Measurements from ENCODE around the gene OR51L1.

OR51L1 gene

DNA sequence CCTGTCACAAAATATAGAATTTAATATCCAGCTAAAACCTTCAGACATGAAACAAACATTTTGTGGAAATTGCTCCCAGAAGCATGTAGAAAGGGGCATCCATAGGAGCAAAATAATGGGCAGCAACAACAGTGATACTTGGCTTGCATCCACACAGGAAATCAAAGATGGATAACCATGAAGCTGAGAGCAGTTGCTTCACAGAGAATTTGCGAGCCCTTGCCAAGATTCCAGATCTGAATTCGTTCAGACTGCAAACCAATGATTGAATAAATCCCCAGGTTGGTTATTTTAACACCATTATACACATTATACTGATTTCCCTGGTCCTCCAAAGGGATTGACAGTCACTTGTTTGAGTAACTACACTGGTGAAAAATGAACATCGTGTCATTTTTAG lies 15.6 kb upstream of the OR51L1 start:
- H3F3A ChIP-seq (ENCODE audit: low read depth): no peaks in the 10 kb centered on the region
- TF ChIP-seq, protein P1, sequence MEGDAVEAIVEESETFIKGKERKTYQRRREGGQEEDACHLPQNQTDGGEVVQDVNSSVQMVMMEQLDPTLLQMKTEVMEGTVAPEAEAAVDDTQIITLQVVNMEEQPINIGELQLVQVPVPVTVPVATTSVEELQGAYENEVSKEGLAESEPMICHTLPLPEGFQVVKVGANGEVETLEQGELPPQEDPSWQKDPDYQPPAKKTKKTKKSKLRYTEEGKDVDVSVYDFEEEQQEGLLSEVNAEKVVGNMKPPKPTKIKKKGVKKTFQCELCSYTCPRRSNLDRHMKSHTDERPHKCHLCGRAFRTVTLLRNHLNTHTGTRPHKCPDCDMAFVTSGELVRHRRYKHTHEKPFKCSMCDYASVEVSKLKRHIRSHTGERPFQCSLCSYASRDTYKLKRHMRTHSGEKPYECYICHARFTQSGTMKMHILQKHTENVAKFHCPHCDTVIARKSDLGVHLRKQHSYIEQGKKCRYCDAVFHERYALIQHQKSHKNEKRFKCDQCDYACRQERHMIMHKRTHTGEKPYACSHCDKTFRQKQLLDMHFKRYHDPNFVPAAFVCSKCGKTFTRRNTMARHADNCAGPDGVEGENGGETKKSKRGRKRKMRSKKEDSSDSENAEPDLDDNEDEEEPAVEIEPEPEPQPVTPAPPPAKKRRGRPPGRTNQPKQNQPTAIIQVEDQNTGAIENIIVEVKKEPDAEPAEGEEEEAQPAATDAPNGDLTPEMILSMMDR (conservative IDR thresholded peaks at IDR 0.05; ENCODE audit: low read length): no peak
- no peak for TF ChIP-seq EZH2phosphoT487 (IDR thresholded peaks at IDR 0.05; ENCODE audit: borderline replicate concordance)
- H3K4me1 ChIP-seq (ENCODE audit: insufficient read depth, low read length, poor library complexity, severe bottlenecking): no peaks in the 10 kb centered on the region
- H3K36me3 ChIP-seq (ENCODE audit: insufficient read depth, low read length): no peaks in the 10 kb centered on the region
- H3K9ac ChIP-seq (ENCODE audit: low read depth, low read length, poor library complexity, severe bottlenecking): no peak overlapping the region
- no peaks in the 10 kb centered on the region for H3K79me2 ChIP-seq (ENCODE audit: insufficient read depth, low read length)
- no peaks in the 10 kb centered on the region for H3K9me2 ChIP-seq (replicated peaks; ENCODE audit: low read depth, low read length)
- H2AFZ ChIP-seq (ENCODE audit: low read length): no peak overlapping the region
- no peak overlapping the region for H3K4me2 ChIP-seq (ENCODE audit: low read depth, low read length, poor library complexity, severe bottlenecking)
- H3K4me3 ChIP-seq (ENCODE audit: low read length, poor library complexity, severe bottlenecking): no peak overlapping the region
- H3K27me3 ChIP-seq (ENCODE audit: insufficient read depth, low read length, poor library complexity, severe bottlenecking): no peaks in the 10 kb centered on the region
- H3K9me3 ChIP-seq (ENCODE audit: insufficient read depth, low read depth, low read length): 0 out of 2 replicates have a peak, but pooled peaks cover 3% of the 10 kb centered on the region
- H4K20me1 ChIP-seq (ENCODE audit: insufficient read depth, low read length, poor library complexity, severe bottlenecking): no peaks in the 10 kb centered on the region

DNA sequence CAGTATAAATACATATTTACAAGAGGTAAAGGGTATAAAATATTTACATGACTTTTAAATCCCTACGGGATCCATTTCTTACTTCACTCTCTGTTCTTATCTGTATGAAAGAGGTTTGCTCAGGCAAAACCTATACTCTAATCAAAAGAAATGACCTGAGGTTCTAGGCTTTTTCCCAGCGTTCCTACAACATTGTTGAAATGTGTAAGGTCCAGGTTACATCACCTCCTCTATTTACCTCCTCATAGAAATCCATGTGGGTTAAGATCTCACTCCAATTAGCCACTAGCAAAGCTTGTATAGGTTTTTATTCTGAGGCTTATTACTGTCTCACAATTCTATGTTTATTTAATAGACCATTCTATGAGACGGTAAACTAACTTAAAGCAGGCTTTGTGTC lies 12.0 kb upstream of the OR51L1 start:
- Histone ChIP-seq H3K4me1 (ENCODE audit: insufficient read depth, low read length, poor library complexity, severe bottlenecking) (no peaks in the 10 kb centered on the region), H4K20me1 (ENCODE audit: insufficient read depth, low read length, poor library complexity, severe bottlenecking) (no peaks in the 10 kb centered on the region), H2AFZ (ENCODE audit: low read length) (no peak overlapping the region), H3K9me3 (ENCODE audit: insufficient read depth, low read depth, low read length) (no peaks in the 10 kb centered on the region), H3K9ac (ENCODE audit: low read depth, low read length, poor library complexity, severe bottlenecking) (no peak overlapping the region), H3F3A (ENCODE audit: low read depth) (no peaks in the 10 kb centered on the region), H3K27me3 (ENCODE audit: insufficient read depth, low read length, poor library complexity, severe bottlenecking) (no peaks in the 10 kb centered on the region), H3K79me2 (ENCODE audit: insufficient read depth, low read length) (no peaks in the 10 kb centered on the region), H3K4me2 (ENCODE audit: low read depth, low read length, poor library complexity, severe bottlenecking) (no peak overlapping the region), H3K36me3 (ENCODE audit: insufficient read depth, low read length) (no peaks in the 10 kb centered on the region), H3K9me2 (replicated peaks; ENCODE audit: low read depth, low read length) (no peaks in the 10 kb centered on the region), H3K4me3 (ENCODE audit: low read length, poor library complexity, severe bottlenecking) (no peak overlapping the region)
- TF ChIP-seq, protein P1 (conservative IDR thresholded peaks at IDR 0.05; ENCODE audit: low read length): no peak

DNA sequence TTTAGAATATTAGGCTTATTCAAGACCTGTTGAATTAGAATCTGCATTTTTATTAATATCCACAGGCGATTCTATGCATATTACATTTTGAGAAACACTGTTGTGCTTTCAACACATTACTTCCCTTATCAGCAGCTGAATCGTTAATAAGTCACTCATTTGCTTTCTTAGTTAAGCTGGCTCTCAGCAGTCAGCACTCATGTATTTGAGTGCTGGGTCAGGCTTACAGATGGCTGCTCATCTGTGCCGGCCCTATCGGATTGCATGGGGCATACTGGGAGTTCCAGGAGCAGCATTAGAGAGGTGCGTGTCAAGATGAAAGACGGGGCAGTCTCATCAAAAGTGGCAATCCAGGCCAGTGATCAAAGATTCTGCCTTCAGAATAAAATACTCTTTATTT lies 10.8 kb upstream of the OR51L1 start:
- Histone ChIP-seq H3F3A (ENCODE audit: low read depth) (no peaks in the 10 kb centered on the region), H3K9me3 (ENCODE audit: insufficient read depth, low read depth, low read length) (no peaks in the 10 kb centered on the region), H2AFZ (ENCODE audit: low read length) (no peak overlapping the region), H3K79me2 (ENCODE audit: insufficient read depth, low read length) (no peaks in the 10 kb centered on the region), H3K9me2 (replicated peaks; ENCODE audit: low read depth, low read length) (no peaks in the 10 kb centered on the region), H3K36me3 (ENCODE audit: insufficient read depth, low read length) (no peaks in the 10 kb centered on the region), H3K4me3 (ENCODE audit: low read length, poor library complexity, severe bottlenecking) (no peak overlapping the region), H4K20me1 (ENCODE audit: insufficient read depth, low read length, poor library complexity, severe bottlenecking) (no peaks in the 10 kb centered on the region), H3K4me1 (ENCODE audit: insufficient read depth, low read length, poor library complexity, severe bottlenecking) (no peaks in the 10 kb centered on the region), H3K9ac (ENCODE audit: low read depth, low read length, poor library complexity, severe bottlenecking) (no peak overlapping the region), H3K4me2 (ENCODE audit: low read depth, low read length, poor library complexity, severe bottlenecking) (no peak overlapping the region), H3K27me3 (ENCODE audit: insufficient read depth, low read length, poor library complexity, severe bottlenecking) (no peaks in the 10 kb centered on the region)
- TF ChIP-seq, protein P1 (conservative IDR thresholded peaks at IDR 0.05; ENCODE audit: low read length): no peak
- no peak for TF ChIP-seq EZH2phosphoT487 (IDR thresholded peaks at IDR 0.05; ENCODE audit: borderline replicate concordance)

Data from Loucy (cell line).